Measurements from ENCODE around the gene CEP128. TPM values are rescaled to one million over a fixed set of nuclear protein-coding genes. Genes with fewer than 3 reads are reported as not detected.

The CEP128 gene
- total and polyA plus RNA-seq, 8 donors, result 1.1 to 240 (median 2.6) TPM

DNA sequence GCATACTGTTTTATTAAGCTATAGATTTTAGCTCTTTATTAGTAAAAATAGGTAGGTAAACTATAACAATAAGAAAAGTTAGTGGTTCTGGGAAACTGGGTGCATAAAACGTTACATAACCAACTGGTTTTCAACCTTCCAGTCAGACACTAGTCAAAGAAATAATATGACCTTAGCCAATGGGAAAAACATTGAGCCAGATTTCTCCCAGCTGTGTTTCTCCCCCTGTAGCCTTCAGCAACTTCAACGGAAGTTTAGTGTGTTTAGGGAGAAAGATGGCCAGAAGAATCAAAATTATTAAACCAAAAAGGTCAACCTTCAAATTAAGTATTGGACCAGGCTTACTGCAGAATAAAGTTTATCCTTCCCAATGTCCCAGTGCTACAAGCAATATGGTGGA, 446.8 kb downstream of the CEP128 start:
- no peak for TF ChIP-seq POLR2A (IDR thresholded peaks at IDR 0.05)
- no peak for TF ChIP-seq EP300 (IDR thresholded peaks at IDR 0.05)
- TF ChIP-seq, protein P1, sequence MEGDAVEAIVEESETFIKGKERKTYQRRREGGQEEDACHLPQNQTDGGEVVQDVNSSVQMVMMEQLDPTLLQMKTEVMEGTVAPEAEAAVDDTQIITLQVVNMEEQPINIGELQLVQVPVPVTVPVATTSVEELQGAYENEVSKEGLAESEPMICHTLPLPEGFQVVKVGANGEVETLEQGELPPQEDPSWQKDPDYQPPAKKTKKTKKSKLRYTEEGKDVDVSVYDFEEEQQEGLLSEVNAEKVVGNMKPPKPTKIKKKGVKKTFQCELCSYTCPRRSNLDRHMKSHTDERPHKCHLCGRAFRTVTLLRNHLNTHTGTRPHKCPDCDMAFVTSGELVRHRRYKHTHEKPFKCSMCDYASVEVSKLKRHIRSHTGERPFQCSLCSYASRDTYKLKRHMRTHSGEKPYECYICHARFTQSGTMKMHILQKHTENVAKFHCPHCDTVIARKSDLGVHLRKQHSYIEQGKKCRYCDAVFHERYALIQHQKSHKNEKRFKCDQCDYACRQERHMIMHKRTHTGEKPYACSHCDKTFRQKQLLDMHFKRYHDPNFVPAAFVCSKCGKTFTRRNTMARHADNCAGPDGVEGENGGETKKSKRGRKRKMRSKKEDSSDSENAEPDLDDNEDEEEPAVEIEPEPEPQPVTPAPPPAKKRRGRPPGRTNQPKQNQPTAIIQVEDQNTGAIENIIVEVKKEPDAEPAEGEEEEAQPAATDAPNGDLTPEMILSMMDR (IDR thresholded peaks at IDR 0.05), result no peak
- no peak overlapping the region for H3K4me3 ChIP-seq
- 78 to 90% (median 84%) methylated on average over 2 of the region's 2 CpGs for WGBS, 5 donors
- peaks cover 0 to 9% (median 0%) of the 10 kb centered on the region in 4 donors for H3K4me1 ChIP-seq
- no peaks in the 10 kb centered on the region for H3K9me3 ChIP-seq
- DNase-seq, result no peak
- no peaks in the 10 kb centered on the region for H3K36me3 ChIP-seq
- intact Hi-C loops (cut with DNase I; ENCODE audit: low total_unique reads), result no loop called here
- H3K27me3 ChIP-seq, result no peaks in the 10 kb centered on the region
- no peak overlapping the region for H3K27ac ChIP-seq

DNA sequence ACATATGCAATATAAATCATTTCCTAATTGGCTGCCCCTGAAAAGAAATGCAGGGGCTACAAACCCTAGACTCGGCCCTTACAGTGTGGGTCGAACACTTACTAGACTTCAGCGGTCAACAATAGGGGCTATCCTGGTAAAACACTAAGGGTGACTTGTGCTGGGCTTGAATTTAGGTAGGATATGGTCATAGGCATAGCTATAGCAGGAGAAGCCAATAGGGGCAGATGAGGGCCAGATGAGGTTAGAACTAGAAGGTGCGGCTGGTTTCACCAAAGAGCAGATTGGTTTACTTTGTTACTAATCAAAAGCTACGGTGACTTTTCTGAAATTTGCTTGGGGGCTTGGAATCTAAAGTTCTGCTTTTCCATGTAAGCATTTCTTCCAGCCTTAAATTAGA, 447.9 kb downstream of the CEP128 start:
- 81 to 92% (median 86%) methylated on average over 5 of the region's 5 CpGs for WGBS, 5 donors
- peaks cover 0 to 9% (median 0%) of the 10 kb centered on the region in 4 donors for H3K4me1 ChIP-seq
- no peak overlapping the region for H3K4me3 ChIP-seq
- no peak for DNase-seq
- TF ChIP-seq EP300 (IDR thresholded peaks at IDR 0.05), result no peak
- TF ChIP-seq, protein P1 (IDR thresholded peaks at IDR 0.05), result no peak
- no peak for TF ChIP-seq POLR2AphosphoS5 (IDR thresholded peaks at IDR 0.05)
- no peak for TF ChIP-seq POLR2A (IDR thresholded peaks at IDR 0.05)
- no peaks in the 10 kb centered on the region for H3K36me3 ChIP-seq
- no peak overlapping the region for H3K27ac ChIP-seq
- no peaks in the 10 kb centered on the region for H3K27me3 ChIP-seq
- intact Hi-C loops (cut with DNase I; ENCODE audit: low total_unique reads), result no loop called here
- H3K9me3 ChIP-seq, result no peaks in the 10 kb centered on the region

DNA sequence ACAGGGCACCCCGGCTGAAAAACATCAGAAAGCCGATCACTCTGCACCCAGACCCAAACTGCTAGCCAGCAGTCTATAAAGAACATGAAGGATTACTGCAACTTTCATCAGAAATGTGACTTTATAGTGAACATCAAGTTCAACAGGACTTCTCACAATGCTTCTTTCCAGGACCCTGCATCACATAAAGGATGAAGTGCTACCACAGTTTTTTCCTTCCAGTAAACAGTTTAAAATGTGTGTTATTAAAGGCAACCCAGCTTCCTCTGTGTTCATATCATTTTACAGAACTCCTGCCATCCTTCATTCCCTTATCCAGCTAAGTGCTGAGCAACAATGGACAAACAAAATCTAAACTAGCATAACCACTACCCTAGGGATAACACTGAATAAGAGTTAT, 449.9 kb downstream of the CEP128 start:
- intact Hi-C loops (cut with DNase I; ENCODE audit: low total_unique reads), result no loop called here
- DNase-seq, result no peak
- Histone ChIP-seq H3K4me3 (no peak overlapping the region), H3K27me3 (no peaks in the 10 kb centered on the region), H3K27ac (no peak overlapping the region), H3K36me3 (no peaks in the 10 kb centered on the region), H3K4me1 (peaks cover 0 to 9% (median 0%) of the 10 kb centered on the region in 4 donors), H3K9me3 (no peaks in the 10 kb centered on the region)
- WGBS, 5 donors, result 55 to 79% (median 66%) methylated on average over 2 of the region's 2 CpGs
- TF ChIP-seq, protein P1 (IDR thresholded peaks at IDR 0.05), result no peak
- TF ChIP-seq POLR2A (IDR thresholded peaks at IDR 0.05) (no peak), POLR2AphosphoS5 (IDR thresholded peaks at IDR 0.05) (no peak), EP300 (IDR thresholded peaks at IDR 0.05) (no peak)

DNA sequence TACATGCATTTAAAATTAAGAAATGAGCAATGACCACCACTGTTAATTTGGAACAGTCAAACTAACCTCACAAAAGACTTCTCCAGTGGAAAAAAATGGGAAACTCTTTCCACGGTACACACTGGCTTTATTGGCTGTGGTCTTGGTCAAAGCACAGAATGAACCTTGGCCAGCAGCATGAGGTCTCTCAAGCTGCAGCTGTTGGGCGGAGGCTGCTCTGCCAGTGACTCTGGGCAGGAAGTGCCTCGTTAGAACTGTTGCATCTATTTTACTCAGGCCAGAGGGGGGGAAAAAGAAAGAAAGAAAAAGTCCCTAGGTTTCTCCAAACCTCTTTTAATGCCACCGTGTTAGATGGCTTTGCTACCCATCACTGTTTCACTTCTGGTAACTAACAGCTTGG, 450.4 kb downstream of the CEP128 start:
- Histone ChIP-seq H3K9me3 (no peaks in the 10 kb centered on the region), H3K36me3 (no peaks in the 10 kb centered on the region), H3K27me3 (no peaks in the 10 kb centered on the region), H3K4me3 (no peak overlapping the region), H3K4me1 (peaks cover 0 to 9% (median 0%) of the 10 kb centered on the region in 4 donors), H3K27ac (no peak overlapping the region)
- intact Hi-C loops (cut with DNase I; ENCODE audit: low total_unique reads), result no loop called here
- WGBS, 5 donors, result 30 to 41% (median 33%) methylated on average over 4 of the region's 4 CpGs
- peak in 1 of 2 donors; percentile 48 for DNase-seq
- TF ChIP-seq POLR2AphosphoS5 (IDR thresholded peaks at IDR 0.05) (no peak), POLR2A (IDR thresholded peaks at IDR 0.05) (no peak), EP300 (IDR thresholded peaks at IDR 0.05) (no peak)
- TF ChIP-seq, protein P1 (IDR thresholded peaks at IDR 0.05), result no peak

All from stomach (tissue), 9 donors.